GM12878 (cell line): ENCODE data around the gene GATAD2B. TPM values are rescaled to one million over a fixed set of nuclear protein-coding genes. Genes with fewer than 3 reads are reported as not detected.

Experiments used
- ASH2L ChIP-seq: fragments of 300-600, 200-600 bp; sonication (generic); IDR thresholded peaks from 2 replicates; pipeline ENCODE4 v1.6.1; 2017; ENCODE audit warnings: low read depth, mild to moderate bottlenecking, borderline replicate concordance
- BCL11A ChIP-seq: IDR thresholded peaks from 2 replicates; pipeline ENCODE4 v1.6.1; 2011; ENCODE audit warnings: low read depth, low read length
- BHLHE40 ChIP-seq, 2 experiments: fragments of 450-650 bp in 1 of 2; IDR thresholded peaks; 2 replicates each; pipeline ENCODE4 v1.6.1; 2011 to 2017; ENCODE audit warnings: low read depth in 2 of 2, borderline replicate concordance in 1 of 2, improper control_type of control experiment in 1 of 2, low read length in 1 of 2, mild to moderate bottlenecking in 1 of 2
- EED ChIP-seq: sonication (generic); IDR thresholded peaks from 2 replicates; pipeline ENCODE4 v1.6.1; 2016; ENCODE audit warnings: antibody characterized with exemption, low read depth
- FOS ChIP-seq: IDR thresholded peaks from 3 replicates; pipeline ENCODE4 v1.6.1; 2011; ENCODE audit warnings: borderline replicate concordance; ENCODE audit not compliant: insufficient read length; ENCODE audit errors: extremely low read depth
- GATAD2B ChIP-seq: fragments of 450-650 bp; conservative IDR thresholded peaks from 2 replicates; pipeline ENCODE4 v1.6.1; 2017; ENCODE audit warnings: low read depth, mild to moderate bottlenecking, moderate library complexity
- JUNB ChIP-seq: IDR thresholded peaks from 2 replicates; pipeline ENCODE4 v1.6.1; 2016; ENCODE audit warnings: antibody characterized with exemption, mild to moderate bottlenecking
- KDM1A ChIP-seq: fragments of 200-600 bp; sonication (generic); IDR thresholded peaks from 2 replicates; pipeline ENCODE4 v1.6.1; 2016; ENCODE audit warnings: borderline replicate concordance
- MEF2B ChIP-seq: fragments of 450-650 bp; IDR thresholded peaks from 2 replicates; pipeline ENCODE4 v1.6.1; 2018; ENCODE audit warnings: mild to moderate bottlenecking, moderate library complexity; ENCODE audit not compliant: partially characterized antibody, poor library complexity, severe bottlenecking
- MTA2 ChIP-seq: fragments of 450-650 bp; IDR thresholded peaks from 2 replicates; pipeline ENCODE4 v1.6.1; 2016; ENCODE audit warnings: low read depth, mild to moderate bottlenecking, moderate library complexity
- MTA3 ChIP-seq: IDR thresholded peaks from 2 replicates; pipeline ENCODE4 v1.6.1; 2012; ENCODE audit warnings: low read length, inconsistent platforms, borderline replicate concordance
- PAX5 ChIP-seq: IDR thresholded peaks from 2 replicates; pipeline ENCODE4 v1.6.1; 2011; ENCODE audit warnings: low read depth, low read length, borderline replicate concordance
- PML ChIP-seq: IDR thresholded peaks from 2 replicates; pipeline ENCODE4 v1.6.1; 2012; ENCODE audit warnings: low read length, inconsistent platforms
- RBBP5 ChIP-seq: fragments of 200-600 bp; sonication (generic); conservative IDR thresholded peaks from 2 replicates; pipeline ENCODE4 v1.6.1; 2016
- RFX5 ChIP-seq: IDR thresholded peaks from 2 replicates; pipeline ENCODE4 v1.6.1; 2011; ENCODE audit warnings: low read depth, low read length, improper control_type of control experiment
- SMAD1 ChIP-seq: fragments of 450-650 bp; IDR thresholded peaks from 2 replicates; pipeline ENCODE4 v1.6.1; 2018; ENCODE audit warnings: mild to moderate bottlenecking, low read depth; ENCODE audit not compliant: partially characterized antibody
- SP1 ChIP-seq: IDR thresholded peaks from one replicate; pipeline ENCODE4 v1.6.1; 2011; ENCODE audit warnings: low read depth, low read length
- SRF ChIP-seq, 2 experiments: IDR thresholded peaks; 2 replicates each; pipeline ENCODE4 v1.6.1; 2011; ENCODE audit warnings: low read depth in 2 of 2, low read length in 2 of 2, mild to moderate bottlenecking in 1 of 2, moderate library complexity in 1 of 2
- ZBTB4 ChIP-seq: fragments of 450-650 bp; formaldehyde crosslinking; IDR thresholded peaks from 2 replicates; pipeline ENCODE4 v1.4.0; 2022; ENCODE audit warnings: mild to moderate bottlenecking, moderate library complexity
- polyA plus RNA-seq, 11 experiments: library from polyadenylated mRNA; depleted of rRNA in 4 of 11; unstranded in 6 of 11; stranded (reverse) in 5 of 11; fragments of >200 nt; fragmentation: Nextera tagmentation in 4 of 11; fragmentation: Illumina TruSeq in 1 of 11; extraction: Ambion mirVana in 4 of 11; extraction: Trizol in 1 of 11; gene quantifications; 1 replicate in 1 of 11; 2 replicates in 10 of 11; pipeline versions ENCODE4 v1.2.1 to v1.2.3, GENCODE V29; 2011 to 2016; ENCODE audit warnings: inconsistent platforms in 2 of 11, missing spikeins in 2 of 11, low read depth in 1 of 11
- total RNA-seq, 4 experiments: library from RNA; depleted of rRNA in 3 of 4; stranded (reverse); fragments of >200 nt in 3 of 4; fragmentation: Illumina TruSeq in 1 of 4; extraction: Trizol in 1 of 4; gene quantifications; 2 replicates each; pipeline versions ENCODE4 v1.2.1 to v1.2.3, GENCODE V29; 2013 to 2021

GATAD2B gene
- total and polyA plus RNA-seq, 10 of the 15 experiments (the other 5 are each of a cell fraction or from before 2014, with no cell fraction given), result 2.4 to 63.1 (median 8.7) TPM

GRCh38 chr1:153790966-153791647 lies 131.7 kb downstream of the GATAD2B start (continued):
- TF ChIP-seq SP1 (peak; percentile 30), JUNB (peak; percentile 25; the same call in 1 of the 2 replicates), PAX5 (no peak), MEF2B (peak; percentile 85), MTA2 (peak; percentile 76; the same call in 1 of the 2 replicates), KDM1A (no peak), MTA3 (peak; percentile 80), EED (peak; percentile 99), RBBP5 (no peak), GATAD2B (peak; percentile 71), ZBTB4 (CRISPR knock-in tag) (no peak), RFX5 (0 out of 2 replicates have a peak, but pooled peaks have one; percentile 13), BCL11A (0 out of 2 replicates have a peak, but pooled peaks have one; percentile 16), SMAD1 (peak; percentile 52), FOS (peak; percentile 4), SRF (IDR thresholded peaks at IDR 0.05; ENCODE audit: low read depth in 2 of 2, low read length in 2 of 2) (peak in 1 of 2 experiments; percentile 66; a peak in 1 of 4 replicates), ASH2L (peak; percentile 49; the same call in 1 of the 2 replicates), BHLHE40 (IDR thresholded peaks at IDR 0.05; ENCODE audit: borderline replicate concordance in 1 of 2, low read depth in 2 of 2, low read length in 1 of 2) (peak; percentile 63 to 76), PML (peak; percentile 87; the same call in 1 of the 2 replicates)
